ENCODE results near the gene ARHGAP15.

Gene ARHGAP15

DNA sequence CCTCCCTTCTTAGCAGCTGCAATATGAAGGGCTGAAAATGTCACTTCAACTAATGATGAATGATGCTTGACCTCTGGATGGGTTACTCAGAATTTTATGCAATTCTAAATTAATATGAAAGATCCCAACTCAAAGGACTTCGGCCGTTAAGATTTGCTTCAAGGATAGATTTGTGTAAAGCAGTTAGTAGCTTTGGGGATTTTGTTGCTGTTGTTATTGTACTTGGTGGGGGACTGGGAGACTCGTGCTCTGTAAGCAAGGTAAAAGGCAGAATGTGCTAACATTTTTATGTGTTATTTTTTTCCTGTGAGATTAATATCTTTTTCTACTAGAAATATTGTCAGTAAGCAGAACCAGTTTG is 478.8 kb downstream of the ARHGAP15 start:
- no peaks in the 10 kb centered on the region for H3K27me3 ChIP-seq (ENCODE audit: insufficient read depth, poor library complexity, severe bottlenecking)
- no peak overlapping the region for H3K27ac ChIP-seq (replicated peaks)
- DNase-seq (ENCODE audit: low read depth in 1 of 2, low spot score in 1 of 2), result no peak
- H3K4me3 ChIP-seq (replicated peaks; ENCODE audit: insufficient read depth, low read length), result no peak overlapping the region
- TF ChIP-seq GABPA (IDR thresholded peaks at IDR 0.05; ENCODE audit: low read depth) (no peak), SPI1 (IDR thresholded peaks at IDR 0.05; ENCODE audit: borderline replicate concordance, low read depth) (no peak), POLR2AphosphoS5 (IDR thresholded peaks at IDR 0.05; ENCODE audit: low read depth) (no peak), CTCF (IDR thresholded peaks at IDR 0.05; ENCODE audit: insufficient read depth, low read length) (no peak)
- TF ChIP-seq, protein P1, sequence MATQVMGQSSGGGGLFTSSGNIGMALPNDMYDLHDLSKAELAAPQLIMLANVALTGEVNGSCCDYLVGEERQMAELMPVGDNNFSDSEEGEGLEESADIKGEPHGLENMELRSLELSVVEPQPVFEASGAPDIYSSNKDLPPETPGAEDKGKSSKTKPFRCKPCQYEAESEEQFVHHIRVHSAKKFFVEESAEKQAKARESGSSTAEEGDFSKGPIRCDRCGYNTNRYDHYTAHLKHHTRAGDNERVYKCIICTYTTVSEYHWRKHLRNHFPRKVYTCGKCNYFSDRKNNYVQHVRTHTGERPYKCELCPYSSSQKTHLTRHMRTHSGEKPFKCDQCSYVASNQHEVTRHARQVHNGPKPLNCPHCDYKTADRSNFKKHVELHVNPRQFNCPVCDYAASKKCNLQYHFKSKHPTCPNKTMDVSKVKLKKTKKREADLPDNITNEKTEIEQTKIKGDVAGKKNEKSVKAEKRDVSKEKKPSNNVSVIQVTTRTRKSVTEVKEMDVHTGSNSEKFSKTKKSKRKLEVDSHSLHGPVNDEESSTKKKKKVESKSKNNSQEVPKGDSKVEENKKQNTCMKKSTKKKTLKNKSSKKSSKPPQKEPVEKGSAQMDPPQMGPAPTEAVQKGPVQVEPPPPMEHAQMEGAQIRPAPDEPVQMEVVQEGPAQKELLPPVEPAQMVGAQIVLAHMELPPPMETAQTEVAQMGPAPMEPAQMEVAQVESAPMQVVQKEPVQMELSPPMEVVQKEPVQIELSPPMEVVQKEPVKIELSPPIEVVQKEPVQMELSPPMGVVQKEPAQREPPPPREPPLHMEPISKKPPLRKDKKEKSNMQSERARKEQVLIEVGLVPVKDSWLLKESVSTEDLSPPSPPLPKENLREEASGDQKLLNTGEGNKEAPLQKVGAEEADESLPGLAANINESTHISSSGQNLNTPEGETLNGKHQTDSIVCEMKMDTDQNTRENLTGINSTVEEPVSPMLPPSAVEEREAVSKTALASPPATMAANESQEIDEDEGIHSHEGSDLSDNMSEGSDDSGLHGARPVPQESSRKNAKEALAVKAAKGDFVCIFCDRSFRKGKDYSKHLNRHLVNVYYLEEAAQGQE (IDR thresholded peaks at IDR 0.05; ENCODE audit: insufficient replicate concordance, low read depth), result no peak

GRCh38 chr2:143608758-143609157 is 479.5 kb downstream of the ARHGAP15 start:
- Histone ChIP-seq H3K4me3 (replicated peaks; ENCODE audit: insufficient read depth, low read length) (no peak overlapping the region), H3K27ac (replicated peaks) (no peak overlapping the region), H3K27me3 (ENCODE audit: insufficient read depth, poor library complexity, severe bottlenecking) (no peaks in the 10 kb centered on the region)
- TF ChIP-seq, protein P1 (IDR thresholded peaks at IDR 0.05; ENCODE audit: insufficient replicate concordance, low read depth), result no peak
- TF ChIP-seq SPI1 (IDR thresholded peaks at IDR 0.05; ENCODE audit: borderline replicate concordance, low read depth) (no peak), GABPA (IDR thresholded peaks at IDR 0.05; ENCODE audit: low read depth) (no peak), CTCF (IDR thresholded peaks at IDR 0.05; ENCODE audit: insufficient read depth, low read length) (no peak), POLR2AphosphoS5 (IDR thresholded peaks at IDR 0.05; ENCODE audit: low read depth) (no peak)
- no peak for DNase-seq (ENCODE audit: low read depth in 1 of 2, low spot score in 1 of 2)

DNA sequence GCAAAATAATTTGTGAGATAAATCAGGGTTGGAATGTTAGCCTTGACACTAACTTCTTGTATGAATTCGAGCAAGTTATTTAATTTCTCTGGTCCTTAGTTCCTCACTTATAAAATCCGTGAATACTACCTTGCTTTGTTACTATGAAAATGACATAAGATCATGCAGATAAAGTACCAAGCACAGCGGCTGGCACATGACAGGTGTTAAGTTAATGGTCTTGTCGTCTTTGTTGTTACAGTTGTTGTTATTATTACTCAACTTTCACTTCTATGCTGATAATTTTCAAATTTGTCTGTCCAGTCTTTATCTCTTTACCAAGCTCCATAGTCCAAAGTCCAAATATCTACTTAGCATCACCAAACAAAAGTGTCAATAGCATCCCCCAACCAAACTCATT is 482.1 kb downstream of the ARHGAP15 start:
- Histone ChIP-seq H3K27me3 (ENCODE audit: insufficient read depth, poor library complexity, severe bottlenecking) (no peaks in the 10 kb centered on the region), H3K4me3 (replicated peaks; ENCODE audit: insufficient read depth, low read length) (no peak overlapping the region), H3K27ac (replicated peaks) (no peak overlapping the region)
- no peak for DNase-seq (ENCODE audit: low read depth in 1 of 2, low spot score in 1 of 2)
- TF ChIP-seq POLR2AphosphoS5 (IDR thresholded peaks at IDR 0.05; ENCODE audit: low read depth), result no peak
- no peak for TF ChIP-seq SPI1 (IDR thresholded peaks at IDR 0.05; ENCODE audit: borderline replicate concordance, low read depth)
- no peak for TF ChIP-seq CTCF (IDR thresholded peaks at IDR 0.05; ENCODE audit: insufficient read depth, low read length)
- no peak for TF ChIP-seq GABPA (IDR thresholded peaks at IDR 0.05; ENCODE audit: low read depth)
- TF ChIP-seq, protein P1 (IDR thresholded peaks at IDR 0.05; ENCODE audit: insufficient replicate concordance, low read depth), result no peak

Measured in HL-60 (cell line).